ENCODE data around the gene SGCB. TPM values are rescaled to one million over a fixed set of nuclear protein-coding genes. Genes with fewer than 3 reads are reported as not detected.

Gene SGCB
- total and polyA plus RNA-seq, 2 experiments from 2014 or later: 31.5 to 53.1 TPM

- H3K4me1 ChIP-seq (ENCODE audit: low read depth): no peaks in the 10 kb centered on the region
- H3K4me3 ChIP-seq: no peak overlapping the region
- DNase-seq (ENCODE audit: low read depth in 1 of 2, low spot score in 1 of 2): no peak
- no peaks in the 10 kb centered on the region for H3K9me3 ChIP-seq (ENCODE audit: low read depth)
- peaks cover 7% of the 10 kb centered on the region for H3K36me3 ChIP-seq
- TF ChIP-seq CTCF (IDR thresholded peaks at IDR 0.05; ENCODE audit: low read depth, low read length): no peak
- H3K27me3 ChIP-seq: no peaks in the 10 kb centered on the region
- H3K27ac ChIP-seq: no peak overlapping the region
Measured at GRCh38 chr4:52014903-52015302, 23.2 kb downstream of the SGCB start.

- peaks cover 7% of the 10 kb centered on the region for H3K36me3 ChIP-seq
- no peaks in the 10 kb centered on the region for H3K27me3 ChIP-seq
- no peak for TF ChIP-seq CTCF (IDR thresholded peaks at IDR 0.05; ENCODE audit: low read depth, low read length)
- H3K4me1 ChIP-seq (ENCODE audit: low read depth): no peaks in the 10 kb centered on the region
- no peak for DNase-seq (ENCODE audit: low read depth in 1 of 2, low spot score in 1 of 2)
- no peak overlapping the region for H3K4me3 ChIP-seq
- H3K9me3 ChIP-seq (ENCODE audit: low read depth): no peaks in the 10 kb centered on the region
- no peak overlapping the region for H3K27ac ChIP-seq
Measured at GRCh38 chr4:52012651-52013050, 25.4 kb downstream of the SGCB start.

GRCh38 chr4:52010986-52011385 lies 27.1 kb downstream of the SGCB start:
- Histone ChIP-seq H3K27me3 (no peaks in the 10 kb centered on the region), H3K4me3 (no peak overlapping the region), H3K4me1 (ENCODE audit: low read depth) (no peaks in the 10 kb centered on the region), H3K27ac (no peak overlapping the region), H3K9me3 (ENCODE audit: low read depth) (no peaks in the 10 kb centered on the region), H3K36me3 (peaks cover 7% of the 10 kb centered on the region)
- no peak for TF ChIP-seq CTCF (IDR thresholded peaks at IDR 0.05; ENCODE audit: low read depth, low read length)
- DNase-seq (ENCODE audit: low read depth in 1 of 2, low spot score in 1 of 2): no peak

- H3K4me3 ChIP-seq: no peak overlapping the region
Measured at GRCh38 chr4:52006887-52007286, 31.2 kb downstream of the SGCB start.

GRCh38 chr4:52005604-52006273 lies 32.4 kb downstream of the SGCB start:
- no peak overlapping the region for H3K27ac ChIP-seq
- H3K27me3 ChIP-seq: no peaks in the 10 kb centered on the region
- TF ChIP-seq CTCF (IDR thresholded peaks at IDR 0.05; ENCODE audit: low read depth, low read length): no peak
- no peak for DNase-seq (ENCODE audit: low read depth in 1 of 2, low spot score in 1 of 2)
- no peak overlapping the region for H3K4me3 ChIP-seq
- H3K9me3 ChIP-seq (ENCODE audit: low read depth): no peaks in the 10 kb centered on the region
- H3K4me1 ChIP-seq (ENCODE audit: low read depth): no peaks in the 10 kb centered on the region
- H3K36me3 ChIP-seq: no peaks in the 10 kb centered on the region

More at GRCh38 chr4:52006887-52007286, 31.2 kb downstream of the SGCB start:
- no peak overlapping the region for H3K27ac ChIP-seq
- no peak for DNase-seq (ENCODE audit: low read depth in 1 of 2, low spot score in 1 of 2)
- TF ChIP-seq CTCF (IDR thresholded peaks at IDR 0.05; ENCODE audit: low read depth, low read length): no peak
- no peaks in the 10 kb centered on the region for H3K4me1 ChIP-seq (ENCODE audit: low read depth)
- no peaks in the 10 kb centered on the region for H3K27me3 ChIP-seq
- no peaks in the 10 kb centered on the region for H3K9me3 ChIP-seq (ENCODE audit: low read depth)
- no peaks in the 10 kb centered on the region for H3K36me3 ChIP-seq
